HCT116 (cell line): ENCODE results near the gene DHRS7C. TPM values are rescaled to one million over a fixed set of nuclear protein-coding genes. Genes with fewer than 3 reads are reported as not detected.

ENCODE experiments used
- ATAC-seq: fragments of 200-7000 bp; cut with Tn5 transposase; 2 replicates; pipeline ENCODE4 v1.9.1; 2020; ENCODE audit warnings: mild to moderate bottlenecking, moderate library complexity
- BruUV-seq: library from RNA; stranded (reverse); fragments of 400-500 nt; replicated peaks from 2 replicates; lab custom pipeline; 2021; lab: Mats Ljungman, UMichigan
- CTCF ChIA-PET: fragments of 300-600 bp; sonication (Branson Sonifier 250); formaldehyde crosslinking; loops from one replicate; lab custom pipeline; 2021; ENCODE audit warnings: antibody characterized with exemption; lab: Charles Lee
- POLR2A ChIA-PET: fragments of 300-600, 350-600 bp; sonication (Branson Sonifier 250); formaldehyde crosslinking; loops from one replicate; lab custom pipeline; 2021; ENCODE audit warnings: antibody characterized with exemption; lab: Charles Lee
- RAD21 ChIA-PET, 2 experiments: fragments of 300-600 bp; sonication (Branson Sonifier 250); formaldehyde crosslinking; loops; one replicate each; lab custom pipeline; 2023; ENCODE audit warnings: low total read pairs in 2 of 2; ENCODE audit not compliant: uncharacterized antibody in 2 of 2, unreplicated experiment in 2 of 2, low non-redundant PET in 1 of 2; lab: Charles Lee
- DNase-seq: peaks from one replicate; pipeline ENCODE4 v3.0.0-alpha.2; 2010; ENCODE audit warnings: low read depth, low spot score
- H2AFZ ChIP-seq: fragments of 200-600 bp; shearing (Covaris generic), sonication (generic); 2 replicates; pipeline ENCODE4 v1.6.1; 2017; ENCODE audit warnings: low read depth, mixed run types, mixed read lengths, antibody characterized with exemption, low read length; ENCODE audit not compliant: poor library complexity, severe bottlenecking
- H3K27ac ChIP-seq: 2 replicates; pipeline ENCODE4 v1.5.1; 2012; ENCODE audit warnings: low read depth, low read length
- H3K27me3 ChIP-seq: fragments of 200-600 bp; sonication (generic); 2 replicates; pipeline ENCODE4 v1.6.1; 2016; ENCODE audit warnings: mixed run types, low read length, mixed read lengths; ENCODE audit not compliant: insufficient read depth
- H3K36me3 ChIP-seq, 2 experiments: fragments of 200-500 bp in 1 of 2; fragments of 200-600 bp in 1 of 2; sonication (Bioruptor generic) in 1 of 2; sonication (generic) in 1 of 2; 2 replicates each; pipeline versions ENCODE4 v1.5.1 to v1.6.1; 2014 to 2016; ENCODE audit warnings: low read length in 2 of 2, inconsistent platforms in 1 of 2, mixed read lengths in 1 of 2, mixed run types in 1 of 2; ENCODE audit not compliant: insufficient read depth in 2 of 2, control insufficient read depth in 1 of 2
- H3K4me1 ChIP-seq, 2 experiments: fragments of 200-600 bp in 1 of 2; sonication (generic) in 1 of 2; 2 replicates each; pipeline versions ENCODE4 v1.5.1 to v1.6.1; 2012 to 2017; ENCODE audit warnings: low read length in 2 of 2, inconsistent platforms in 1 of 2, mild to moderate bottlenecking in 1 of 2, mixed read lengths in 1 of 2, mixed run types in 1 of 2, moderate library complexity in 1 of 2; ENCODE audit not compliant: insufficient read depth in 2 of 2, control insufficient read depth in 1 of 2
- H3K4me2 ChIP-seq: fragments of 200-600 bp; sonication (generic); 2 replicates; pipeline ENCODE4 v1.6.1; 2017; ENCODE audit warnings: mixed run types, low read length, mixed read lengths
- H3K4me3 ChIP-seq, 2 experiments: fragments of 200-600 bp in 1 of 2; sonication (generic) in 1 of 2; replicated peaks in 1 of 2; 2 replicates each; pipeline ENCODE4 v1.5.1; 2011 to 2016; ENCODE audit warnings: low read length in 2 of 2, control low read depth in 1 of 2, low read depth in 1 of 2, mild to moderate bottlenecking in 1 of 2, mixed read lengths in 1 of 2, mixed run types in 1 of 2
- H3K79me2 ChIP-seq: fragments of 200-600 bp; sonication (generic); 2 replicates; pipeline ENCODE4 v1.6.1; 2017; ENCODE audit warnings: mild to moderate bottlenecking, mixed run types, low read length, moderate library complexity, mixed read lengths; ENCODE audit not compliant: insufficient read depth
- H3K9ac ChIP-seq: fragments of 200-600 bp; sonication (generic); 2 replicates; pipeline ENCODE4 v1.6.1; 2016; ENCODE audit warnings: low read length, mixed read lengths
- H3K9me2 ChIP-seq: fragments of 200-600 bp; sonication (generic), shearing (Covaris generic); 2 replicates; pipeline ENCODE4 v1.6.1; 2017; ENCODE audit warnings: mixed run types, mild to moderate bottlenecking, moderate library complexity; ENCODE audit not compliant: insufficient read depth
- H3K9me3 ChIP-seq, 2 experiments: fragments of 200-500 bp in 1 of 2; fragments of 200-600 bp in 1 of 2; sonication (Bioruptor generic) in 1 of 2; sonication (generic) in 1 of 2; 2 replicates each; pipeline ENCODE4 v1.6.1; 2014 to 2017; ENCODE audit warnings: low read length in 2 of 2, mixed read lengths in 2 of 2, inconsistent platforms in 1 of 2, low read depth in 1 of 2, mild to moderate bottlenecking in 1 of 2, mixed run types in 1 of 2, moderate library complexity in 1 of 2; ENCODE audit not compliant: control insufficient read depth in 1 of 2, insufficient read depth in 1 of 2
- H4K20me1 ChIP-seq: fragments of 200-600 bp; sonication (generic), shearing (Covaris generic); 2 replicates; pipeline ENCODE4 v1.6.1; 2017; ENCODE audit warnings: mixed run types, mild to moderate bottlenecking, moderate library complexity; ENCODE audit not compliant: insufficient read depth
- CBX3 ChIP-seq: IDR thresholded peaks from 2 replicates; pipeline ENCODE4 v1.6.1; 2012; ENCODE audit warnings: low read depth
- CEBPB ChIP-seq: IDR thresholded peaks from 2 replicates; pipeline ENCODE4 v1.6.1; 2012; ENCODE audit warnings: low read depth
- EGR1 ChIP-seq: IDR thresholded peaks from 2 replicates; pipeline ENCODE4 v1.6.1; 2012; ENCODE audit warnings: low read depth
- ELF1 ChIP-seq: IDR thresholded peaks from 2 replicates; pipeline ENCODE4 v1.6.1; 2012; ENCODE audit warnings: low read depth, borderline replicate concordance
- EZH2 ChIP-seq: fragments of 200-600 bp; sonication (generic); IDR thresholded peaks from 2 replicates; pipeline ENCODE4 v1.6.1; 2017; ENCODE audit warnings: antibody characterized with exemption, mixed run types
- JUND ChIP-seq: IDR thresholded peaks from 2 replicates; pipeline ENCODE4 v1.6.1; 2012
- POLR2A ChIP-seq: IDR thresholded peaks from 2 replicates; pipeline ENCODE4 v1.7.0; 2011; ENCODE audit warnings: borderline replicate concordance; ENCODE audit not compliant: insufficient read depth, insufficient read length; ENCODE audit errors: extremely low read depth
- RAD21 ChIP-seq: IDR thresholded peaks from 2 replicates; pipeline ENCODE4 v1.6.1; 2012; ENCODE audit warnings: low read depth, mild to moderate bottlenecking
- REST ChIP-seq: IDR thresholded peaks from 2 replicates; pipeline ENCODE4 v1.6.1; 2012; ENCODE audit warnings: low read depth
- SIN3A ChIP-seq: IDR thresholded peaks from 2 replicates; pipeline ENCODE4 v1.6.1; 2012; ENCODE audit warnings: low read depth
- SP1 ChIP-seq: IDR thresholded peaks from 2 replicates; pipeline ENCODE4 v1.6.1; 2012; ENCODE audit warnings: low read depth
- SRF ChIP-seq: IDR thresholded peaks from 2 replicates; pipeline ENCODE4 v1.6.1; 2012; ENCODE audit warnings: low read depth
- TCF7L2 ChIP-seq: IDR thresholded peaks from 2 replicates; pipeline ENCODE4 v1.7.0; 2011; ENCODE audit warnings: borderline replicate concordance, inconsistent platforms; ENCODE audit not compliant: insufficient read depth, insufficient read length; ENCODE audit errors: extremely low read depth
- YY1 ChIP-seq: IDR thresholded peaks from 2 replicates; pipeline ENCODE4 v1.6.1; 2011; ENCODE audit warnings: low read length, low read depth, moderate library complexity, mild to moderate bottlenecking; ENCODE audit not compliant: insufficient replicate concordance; ENCODE audit errors: extremely low read depth
- ZFX ChIP-seq: fragments of 450-650 bp; IDR thresholded peaks from 2 replicates; pipeline ENCODE4 v1.6.1; 2017
- intact Hi-C: fragments of 100-400 bp; cut with micrococcal nuclease; formaldehyde crosslinking; loops from 2 replicates; pipeline ENCODE4 v1.10.0; 2022
- total RNA-seq: library from RNA; stranded (reverse); gene quantifications from one replicate; pipeline ENCODE4 v1.2.1, GENCODE V29; 2021; ENCODE audit not compliant: unreplicated experiment
- TF ChIP-seq, protein P1 (sequence below): IDR thresholded peaks from 2 replicates; pipeline ENCODE4 v1.6.1; 2011; ENCODE audit warnings: mild to moderate bottlenecking, low read length, moderate library complexity; ENCODE audit not compliant: insufficient replicate concordance; ENCODE audit errors: extremely low read depth
- TF ChIP-seq, protein P2 (sequence below), 3 experiments: fragments of 200-600 bp in 1 of 3; sonication (generic) in 1 of 3; IDR thresholded peaks in 2 of 3; conservative IDR thresholded peaks in 1 of 3; 2 replicates each; pipeline ENCODE4 v1.5.1; 2012 to 2017; ENCODE audit warnings: low read depth in 2 of 3, low read length in 2 of 3, antibody characterized with exemption in 1 of 3, borderline replicate concordance in 1 of 3, control low read depth in 1 of 3, mild to moderate bottlenecking in 1 of 3, mixed read lengths in 1 of 3, mixed run types in 1 of 3, moderate library complexity in 1 of 3; ENCODE audit not compliant: insufficient read depth in 1 of 3
- TF ChIP-seq, protein P3 (sequence below): IDR thresholded peaks from 2 replicates; pipeline ENCODE4 v1.6.1; 2012
- TF ChIP-seq, protein P4 (sequence below): IDR thresholded peaks from 2 replicates; pipeline ENCODE4 v1.6.1; 2012

The DHRS7C gene
- total RNA-seq, 1 experiment from 2014 or later = not detected

DNA sequence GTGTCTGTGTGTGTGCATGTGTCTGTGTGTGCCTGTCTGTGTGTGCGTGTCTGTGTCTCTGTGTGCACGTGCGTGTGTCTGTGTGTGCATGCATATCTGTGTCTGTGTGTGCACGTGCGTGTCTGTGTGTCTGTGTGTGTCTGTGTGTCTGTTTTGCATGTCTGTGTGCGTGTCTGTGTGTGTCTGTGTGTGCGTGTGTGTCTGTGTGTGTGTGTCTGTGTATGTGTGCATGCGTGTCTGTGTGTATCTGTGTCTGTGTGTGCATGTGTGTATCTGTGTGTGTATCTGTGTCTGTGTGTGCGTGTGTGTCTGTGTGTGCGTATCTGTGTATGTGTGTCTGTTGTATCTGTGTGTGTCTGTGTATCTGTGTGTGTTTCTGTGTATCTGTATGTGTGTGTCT is 25.1 kb upstream of the DHRS7C start:
- H3K36me3 ChIP-seq = no peaks in the 10 kb centered on the region
- no peak for ATAC-seq
- H3K9me3 ChIP-seq = no peaks in the 10 kb centered on the region
- H3K79me2 ChIP-seq = no peaks in the 10 kb centered on the region
- no peak for DNase-seq
- no peak overlapping the region for H3K9ac ChIP-seq
- H2AFZ ChIP-seq = no peak overlapping the region
- H4K20me1 ChIP-seq = no peaks in the 10 kb centered on the region
- CTCF ChIA-PET = no interaction called here
- POLR2A ChIA-PET = no interaction called here
- intact Hi-C loops = no loop called here
- H3K4me2 ChIP-seq = no peak overlapping the region
- BruUV-seq = no TSS peak
- RAD21 ChIA-PET = no interaction called here
- peaks cover 3 to 12% of the 10 kb centered on the region in 2 experiments; a peak in 2 of 4 replicates for H3K4me1 ChIP-seq
- H3K9me2 ChIP-seq = no peaks in the 10 kb centered on the region
- H3K27me3 ChIP-seq = no peaks in the 10 kb centered on the region
- TF ChIP-seq CEBPB (no peak), JUND (no peak), YY1 (no peak), EZH2 (no peak), ZFX (no peak), RAD21 (no peak), EGR1 (no peak), CBX3 (no peak), POLR2A (no peak), SIN3A (no peak), SP1 (no peak), TCF7L2 (no peak), SRF (no peak), ELF1 (no peak), REST (no peak)
- TF ChIP-seq, protein P1, sequence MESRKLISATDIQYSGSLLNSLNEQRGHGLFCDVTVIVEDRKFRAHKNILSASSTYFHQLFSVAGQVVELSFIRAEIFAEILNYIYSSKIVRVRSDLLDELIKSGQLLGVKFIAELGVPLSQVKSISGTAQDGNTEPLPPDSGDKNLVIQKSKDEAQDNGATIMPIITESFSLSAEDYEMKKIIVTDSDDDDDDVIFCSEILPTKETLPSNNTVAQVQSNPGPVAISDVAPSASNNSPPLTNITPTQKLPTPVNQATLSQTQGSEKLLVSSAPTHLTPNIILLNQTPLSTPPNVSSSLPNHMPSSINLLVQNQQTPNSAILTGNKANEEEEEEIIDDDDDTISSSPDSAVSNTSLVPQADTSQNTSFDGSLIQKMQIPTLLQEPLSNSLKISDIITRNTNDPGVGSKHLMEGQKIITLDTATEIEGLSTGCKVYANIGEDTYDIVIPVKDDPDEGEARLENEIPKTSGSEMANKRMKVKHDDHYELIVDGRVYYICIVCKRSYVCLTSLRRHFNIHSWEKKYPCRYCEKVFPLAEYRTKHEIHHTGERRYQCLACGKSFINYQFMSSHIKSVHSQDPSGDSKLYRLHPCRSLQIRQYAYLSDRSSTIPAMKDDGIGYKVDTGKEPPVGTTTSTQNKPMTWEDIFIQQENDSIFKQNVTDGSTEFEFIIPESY = no peak
- TF ChIP-seq, protein P2, sequence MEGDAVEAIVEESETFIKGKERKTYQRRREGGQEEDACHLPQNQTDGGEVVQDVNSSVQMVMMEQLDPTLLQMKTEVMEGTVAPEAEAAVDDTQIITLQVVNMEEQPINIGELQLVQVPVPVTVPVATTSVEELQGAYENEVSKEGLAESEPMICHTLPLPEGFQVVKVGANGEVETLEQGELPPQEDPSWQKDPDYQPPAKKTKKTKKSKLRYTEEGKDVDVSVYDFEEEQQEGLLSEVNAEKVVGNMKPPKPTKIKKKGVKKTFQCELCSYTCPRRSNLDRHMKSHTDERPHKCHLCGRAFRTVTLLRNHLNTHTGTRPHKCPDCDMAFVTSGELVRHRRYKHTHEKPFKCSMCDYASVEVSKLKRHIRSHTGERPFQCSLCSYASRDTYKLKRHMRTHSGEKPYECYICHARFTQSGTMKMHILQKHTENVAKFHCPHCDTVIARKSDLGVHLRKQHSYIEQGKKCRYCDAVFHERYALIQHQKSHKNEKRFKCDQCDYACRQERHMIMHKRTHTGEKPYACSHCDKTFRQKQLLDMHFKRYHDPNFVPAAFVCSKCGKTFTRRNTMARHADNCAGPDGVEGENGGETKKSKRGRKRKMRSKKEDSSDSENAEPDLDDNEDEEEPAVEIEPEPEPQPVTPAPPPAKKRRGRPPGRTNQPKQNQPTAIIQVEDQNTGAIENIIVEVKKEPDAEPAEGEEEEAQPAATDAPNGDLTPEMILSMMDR (IDR thresholded peaks at IDR 0.05 in 2 of 3, conservative IDR thresholded peaks at IDR 0.05 in 1 of 3; ENCODE audit: borderline replicate concordance in 1 of 3, insufficient read depth in 1 of 3, low read depth in 2 of 3, low read length in 2 of 3) = no peak
- TF ChIP-seq, protein P3, sequence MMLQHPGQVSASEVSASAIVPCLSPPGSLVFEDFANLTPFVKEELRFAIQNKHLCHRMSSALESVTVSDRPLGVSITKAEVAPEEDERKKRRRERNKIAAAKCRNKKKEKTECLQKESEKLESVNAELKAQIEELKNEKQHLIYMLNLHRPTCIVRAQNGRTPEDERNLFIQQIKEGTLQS = no peak
- TF ChIP-seq, protein P4, sequence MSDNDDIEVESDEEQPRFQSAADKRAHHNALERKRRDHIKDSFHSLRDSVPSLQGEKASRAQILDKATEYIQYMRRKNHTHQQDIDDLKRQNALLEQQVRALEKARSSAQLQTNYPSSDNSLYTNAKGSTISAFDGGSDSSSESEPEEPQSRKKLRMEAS = no peak
- no peak overlapping the region for H3K4me3 ChIP-seq
- no peak overlapping the region for H3K27ac ChIP-seq
